HK-2 (cell line): ENCODE data around the gene SMARCC1.
"Not testable (repeated sequence)": the region's sequence is repeated elsewhere in the genome, so short reads cannot be mapped to it uniquely, and the experiment has no call there.

Experiments used
- DNase-seq: peaks from one replicate; pipeline ENCODE4 v3.0.0-alpha.2; 2018; ENCODE audit not compliant: unreplicated experiment

SMARCC1 gene

DNA sequence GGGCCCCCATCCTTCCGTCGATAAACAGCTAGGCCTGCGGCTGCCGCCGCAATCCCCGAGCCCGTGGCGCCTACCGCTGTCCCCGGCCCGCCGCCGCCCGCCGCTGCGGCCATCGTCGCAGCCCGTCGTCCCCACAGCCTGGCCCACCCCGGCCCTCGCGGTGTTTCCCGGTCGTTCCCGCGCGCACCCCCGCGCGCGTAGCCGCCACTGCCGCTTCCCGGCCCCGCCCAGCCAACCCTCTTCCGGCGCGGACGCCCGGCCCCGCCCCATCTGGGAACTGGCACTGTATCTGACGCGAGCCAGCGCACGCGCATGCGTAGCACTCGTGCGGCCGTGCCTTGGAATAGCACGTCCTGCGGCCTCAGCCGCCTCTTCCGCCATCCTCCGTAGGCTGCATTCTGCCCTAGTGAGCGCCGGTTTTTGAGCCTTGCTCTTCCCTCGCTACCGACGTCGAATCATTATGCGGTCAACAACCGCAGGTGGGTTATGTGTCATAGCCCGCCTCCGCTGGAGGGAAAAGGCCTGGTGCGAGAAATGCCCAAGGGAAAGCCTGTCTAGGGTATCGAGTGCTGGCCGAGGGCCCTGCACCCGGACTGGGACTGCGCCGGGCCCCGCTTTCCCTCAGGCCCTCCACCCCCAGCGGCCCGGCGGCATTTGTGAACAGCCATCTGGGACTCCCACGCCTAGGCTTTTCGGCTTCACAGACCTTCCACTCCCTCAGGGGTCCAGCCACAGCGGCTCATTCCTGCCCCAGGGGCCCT, at the start of gene SMARCC1:
Gene SMARCC1, minus strand, starts transcription at position 209 of the 761 bp plus-strand sequence. Its CDS starts 96 bp downstream, at position 113.
- peak; percentile 96 for DNase-seq

DNA sequence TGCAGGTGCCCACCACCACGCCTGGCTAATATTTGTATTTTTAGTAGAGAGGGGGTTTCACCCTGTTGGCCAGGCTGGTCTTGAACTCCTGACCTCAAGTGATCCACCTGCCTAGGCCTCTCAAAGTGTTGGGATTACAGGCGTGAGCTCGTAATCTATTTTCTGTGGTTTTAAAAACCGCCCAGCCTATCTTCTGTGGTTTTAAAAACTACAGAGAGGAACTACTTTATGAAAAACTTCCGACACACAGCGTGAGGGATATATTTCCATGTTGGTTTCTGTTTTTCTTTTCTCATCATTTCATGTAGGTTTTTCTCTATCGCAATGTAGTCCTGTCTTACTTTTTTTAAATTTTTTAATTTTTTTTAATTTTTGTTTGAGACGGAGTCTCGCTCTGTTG, 47.8 kb upstream of the SMARCC1 start:
- not testable (repeated sequence) for DNase-seq

DNA sequence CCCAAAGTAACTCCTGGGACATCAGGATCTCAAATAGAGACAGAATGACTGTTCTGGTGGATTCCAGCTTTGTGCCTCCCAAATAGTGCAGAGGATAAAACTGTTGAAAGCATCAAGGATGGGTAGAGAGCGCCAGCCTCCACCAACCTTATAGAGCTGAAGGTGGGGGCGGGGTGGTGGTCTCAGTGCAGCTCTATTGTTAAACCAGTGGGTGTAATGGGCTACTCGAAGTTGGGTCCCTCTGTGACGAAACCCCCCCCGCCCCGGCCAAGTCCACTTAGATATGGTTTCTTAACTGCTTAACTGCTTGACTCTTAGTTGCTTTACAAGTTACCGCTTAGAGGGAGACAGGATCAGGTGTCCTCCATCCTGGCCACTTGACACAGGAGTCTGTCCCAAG, 43.9 kb upstream of the SMARCC1 start:
- DNase-seq = no peak

- DNase-seq = peak; percentile 78
Observed at GRCh38 chr3:47824541-47825473, 43.1 kb upstream of the SMARCC1 start.

- no peak for DNase-seq
Observed at GRCh38 chr3:47817609-47818008, 35.9 kb upstream of the SMARCC1 start.

DNA sequence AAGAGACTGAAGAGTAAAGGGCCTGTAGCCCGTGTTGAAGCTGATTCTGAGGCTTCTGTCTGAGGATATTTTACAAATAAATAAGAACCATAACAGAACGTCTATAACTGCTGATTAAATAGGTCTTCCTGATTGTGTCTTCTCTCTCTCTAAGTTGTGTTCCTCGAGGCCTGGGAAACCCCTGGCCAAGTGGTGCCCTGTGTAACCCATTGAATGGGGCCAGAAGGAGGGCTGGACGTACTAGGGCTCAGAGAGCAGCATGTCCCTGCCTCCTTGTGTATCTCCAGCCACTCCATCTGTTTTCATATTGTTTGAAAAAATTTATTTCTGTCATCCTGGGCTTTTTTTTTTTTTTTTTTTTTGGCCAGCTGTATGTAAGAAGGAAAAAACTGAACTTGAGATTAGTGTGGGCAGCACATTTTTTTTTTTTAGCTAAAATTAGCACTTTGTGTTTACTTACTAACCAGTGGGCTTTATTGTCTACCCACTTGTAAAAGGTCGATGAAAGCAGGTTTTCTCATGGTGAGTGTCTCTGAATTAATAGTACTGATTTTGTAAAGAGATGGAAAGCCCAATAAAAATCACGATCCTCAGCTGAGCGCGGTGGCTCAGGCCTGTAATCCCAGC, 32.0 kb upstream of the SMARCC1 start:
- DNase-seq = no peak

- no peak for DNase-seq
Observed at GRCh38 chr3:47804577-47804976, 22.9 kb upstream of the SMARCC1 start.

- DNase-seq = no peak
Observed at GRCh38 chr3:47803480-47804025, 21.9 kb upstream of the SMARCC1 start.

GRCh38 chr3:47802734-47803479, 21.2 kb upstream of the SMARCC1 start, which contains the start of gene DHX30:
Gene DHX30 (plus strand): TSS chr3:47803138. CDS start chr3:47810684, 7,546 bp downstream.
- peak; percentile 82 for DNase-seq

- no peak for DNase-seq
Observed at GRCh38 chr3:47799733-47800132, 18.0 kb upstream of the SMARCC1 start.

DNA sequence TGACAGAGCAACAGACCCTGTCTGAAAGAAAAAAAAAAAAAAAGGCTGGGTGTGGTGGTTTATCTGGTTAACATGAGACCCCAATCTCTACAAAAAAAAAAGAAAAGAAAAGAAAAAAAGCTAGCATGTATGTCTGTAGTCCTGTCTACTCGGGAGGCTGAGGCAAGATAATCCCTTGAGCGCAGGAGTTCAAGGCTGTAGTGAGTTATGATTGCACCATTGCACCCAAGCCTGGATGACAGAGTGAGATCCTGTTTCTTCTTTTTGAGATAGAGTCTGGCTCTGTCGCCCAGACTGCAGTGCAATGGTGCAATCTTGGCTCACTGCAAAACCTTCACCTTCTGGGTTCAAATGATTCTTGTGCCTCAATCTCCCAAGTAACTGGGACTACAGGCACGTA, 12.9 kb upstream of the SMARCC1 start:
- no peak for DNase-seq

GRCh38 chr3:47792699-47793098, 11.0 kb upstream of the SMARCC1 start:
- DNase-seq = no peak

DNA sequence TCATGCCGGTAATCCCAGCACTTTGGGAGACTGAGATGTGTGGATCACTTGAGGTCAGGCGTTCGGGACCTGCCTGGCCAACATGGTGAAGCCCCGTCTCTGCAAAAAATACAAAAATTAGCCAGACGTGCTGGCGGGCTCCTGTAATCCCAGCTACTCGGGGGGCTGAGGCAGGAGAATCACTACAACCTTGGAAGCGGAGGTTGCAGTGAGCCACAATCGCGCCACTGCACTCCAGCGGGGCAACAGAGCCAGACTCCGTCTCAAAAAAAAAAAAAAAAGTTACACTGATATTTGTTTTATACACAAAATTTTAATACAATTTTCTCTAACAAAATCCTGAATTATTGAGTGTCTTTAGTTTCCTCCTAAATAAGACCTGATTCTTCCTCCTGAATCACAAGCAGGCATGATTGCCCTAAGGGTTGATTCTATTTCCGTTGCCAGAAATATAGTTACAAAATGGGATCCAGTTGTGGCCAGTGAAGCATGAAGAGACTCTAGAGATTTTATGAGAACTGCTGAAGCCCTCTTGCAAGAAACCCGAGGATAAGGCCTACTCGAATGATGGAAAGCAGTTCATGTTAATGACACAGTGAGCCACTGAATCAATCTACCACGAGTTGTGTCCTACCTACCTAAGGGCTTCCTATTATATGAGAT, 9.6 kb upstream of the SMARCC1 start:
- DNase-seq = no peak

- DNase-seq = no peak
Observed at GRCh38 chr3:47783673-47784072, 2.0 kb upstream of the SMARCC1 start.

- peak; percentile 24 for DNase-seq
Observed at GRCh38 chr3:47782446-47783308, 984 bp upstream of the SMARCC1 start.

- peak; percentile 51 for DNase-seq
Observed at GRCh38 chr3:47780741-47781684, 680 bp downstream of the SMARCC1 start.

GRCh38 chr3:47778746-47779145, 2.9 kb downstream of the SMARCC1 start:
- no peak for DNase-seq

DNA sequence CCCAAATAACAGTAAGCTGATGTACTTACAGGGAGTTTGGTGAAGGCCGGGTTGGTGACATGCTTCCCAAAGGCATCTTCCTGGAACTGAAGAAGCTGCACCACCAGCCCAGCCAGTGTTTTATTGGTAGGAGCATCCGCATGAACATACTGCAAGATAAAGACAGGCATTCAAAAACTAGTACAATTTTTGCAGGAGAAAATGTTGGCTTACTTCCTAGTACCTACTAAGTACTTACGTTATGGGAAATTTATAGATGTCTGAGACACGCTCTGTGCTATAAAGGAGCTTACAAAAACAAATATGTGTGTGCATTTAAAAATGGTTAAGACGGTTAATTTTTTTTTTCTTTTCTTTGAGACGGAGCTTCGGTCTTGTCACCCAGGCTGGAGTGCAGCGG, 8.9 kb downstream of the SMARCC1 start:
- no peak for DNase-seq
